HG02588 (cell line): ENCODE results near the gene PPM1A.

ENCODE experiments used
- ATAC-seq: cut with Tn5 transposase; IDR thresholded peaks from one replicate; pipeline ENCODE4 v1.9.1; 2021; ENCODE audit warnings: mild to moderate bottlenecking, moderate library complexity; ENCODE audit not compliant: unreplicated experiment

The PPM1A gene

DNA sequence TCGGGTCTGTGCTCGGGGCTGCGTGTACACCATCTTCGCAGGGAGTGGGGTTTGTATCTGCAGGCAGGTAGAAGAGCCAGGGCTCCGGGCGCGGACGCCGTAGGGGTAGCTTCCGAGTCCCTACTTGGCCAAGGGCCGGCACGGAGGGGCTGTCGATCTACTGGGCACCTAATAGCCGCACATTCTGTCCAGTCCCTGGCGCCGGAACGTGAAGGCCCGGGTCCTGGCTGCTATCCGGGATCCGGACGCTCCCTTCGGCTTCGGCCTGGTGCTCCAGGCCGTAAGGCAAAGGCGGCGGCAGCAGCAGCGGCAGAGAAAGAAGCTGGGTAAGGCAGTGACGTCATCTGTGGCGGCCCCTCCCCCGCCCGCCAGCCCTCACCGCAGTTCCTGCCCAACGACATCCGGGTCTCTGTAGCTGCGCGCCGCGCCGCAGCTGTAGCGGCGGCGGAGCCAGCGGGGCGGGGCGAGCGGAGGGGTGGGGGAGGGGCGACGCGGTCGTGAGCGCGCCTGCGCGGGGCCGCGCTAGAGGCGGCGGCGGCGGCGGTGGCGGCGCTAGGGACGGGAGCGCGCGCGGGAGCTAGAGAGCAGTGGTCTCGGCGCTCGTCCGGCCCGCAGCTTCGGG is at the start of gene PPM1A:
PPM1A (plus strand) TSS at position 525 of the 622 bp plus-strand sequence. CDS start 33,483 bp downstream, outside the sequence.
- peak; percentile 68 for ATAC-seq

- no peak for ATAC-seq
These were observed 49.7 kb upstream of the PPM1A start for GRCh38 chr14:60199321-60199720.

- peak; percentile 72 for ATAC-seq
These were observed 44.7 kb upstream of the PPM1A start for GRCh38 chr14:60204104-60204842.

- peak; percentile 55 for ATAC-seq
These were observed 43.9 kb upstream of the PPM1A start for GRCh38 chr14:60204843-60205774.

DNA sequence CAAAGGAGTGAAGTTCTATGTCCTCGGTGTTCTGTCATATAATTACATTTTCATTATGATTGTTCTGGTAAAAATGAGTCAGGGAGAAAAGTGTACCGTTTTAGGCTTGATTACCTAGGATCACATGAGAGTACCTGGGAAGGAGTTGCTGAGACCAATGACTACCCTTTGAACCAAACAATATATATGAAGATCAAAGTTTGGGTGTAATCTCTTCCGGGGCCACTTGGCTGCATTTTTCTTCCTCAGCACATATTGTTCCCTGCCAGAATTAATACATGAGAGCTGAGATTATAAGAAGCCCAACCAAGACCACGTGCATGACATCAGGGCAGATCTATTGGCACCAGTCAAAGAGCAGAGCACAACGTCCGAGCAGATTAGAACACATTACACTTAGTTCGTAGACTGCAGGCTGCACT is 42.8 kb upstream of the PPM1A start:
- no peak for ATAC-seq

DNA sequence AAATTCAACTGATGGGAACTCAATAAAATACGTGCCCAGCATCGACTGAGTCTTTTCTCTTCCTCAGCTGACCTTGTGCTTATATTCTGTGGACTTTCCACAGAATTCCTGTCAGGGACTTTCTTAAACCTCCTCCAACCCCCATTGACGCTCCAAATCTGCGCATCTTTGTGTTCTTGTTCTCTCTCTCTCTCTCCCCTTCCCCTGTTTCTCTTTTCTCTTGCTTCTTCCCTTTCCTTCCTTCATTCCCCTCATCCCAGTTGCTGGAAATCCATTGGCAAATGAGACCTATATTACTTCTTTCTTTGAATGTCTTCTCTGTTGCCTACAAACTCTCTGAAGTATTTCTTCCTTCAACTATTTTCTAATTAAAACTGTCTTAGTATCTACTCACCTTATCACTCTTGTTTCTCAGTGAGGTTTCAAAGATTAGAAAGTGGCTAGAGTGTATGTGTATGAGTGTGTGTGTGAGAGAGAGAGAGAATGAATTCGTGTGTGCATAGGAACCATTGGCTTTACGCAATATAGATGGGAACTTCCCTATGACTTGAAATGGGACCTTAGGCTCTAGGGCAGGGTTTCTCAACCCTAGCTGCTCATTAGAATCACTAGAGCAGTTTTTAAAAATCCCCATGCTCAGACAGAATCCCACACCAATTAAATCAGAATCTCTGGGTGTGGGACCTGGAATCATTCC is 42.0 kb upstream of the PPM1A start:
- peak; percentile 40 for ATAC-seq

DNA sequence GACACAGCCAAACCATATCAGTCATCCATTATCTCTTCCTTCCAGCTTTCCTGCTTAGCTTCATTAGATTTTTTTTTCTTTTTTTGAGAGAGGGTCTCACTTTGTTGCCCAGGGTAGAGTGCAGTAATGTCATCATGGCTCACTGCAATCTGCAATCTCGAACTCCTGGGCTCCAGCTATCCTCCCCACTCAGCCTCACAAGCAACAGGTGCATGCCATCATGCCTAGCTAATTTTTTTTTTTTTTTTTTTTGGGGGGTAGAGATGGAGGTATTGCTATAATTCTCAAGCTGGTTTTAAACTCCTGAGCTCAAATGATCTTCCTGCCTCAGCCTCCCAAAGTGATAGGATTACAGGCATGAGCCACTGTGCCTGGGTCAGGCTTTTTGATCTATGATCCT is 38.3 kb upstream of the PPM1A start:
- no peak for ATAC-seq

- ATAC-seq: no peak
These were observed 37.9 kb upstream of the PPM1A start for GRCh38 chr14:60211153-60211552.

GRCh38 chr14:60212503-60213371 is 36.3 kb upstream of the PPM1A start:
- peak; percentile 95 for ATAC-seq

DNA sequence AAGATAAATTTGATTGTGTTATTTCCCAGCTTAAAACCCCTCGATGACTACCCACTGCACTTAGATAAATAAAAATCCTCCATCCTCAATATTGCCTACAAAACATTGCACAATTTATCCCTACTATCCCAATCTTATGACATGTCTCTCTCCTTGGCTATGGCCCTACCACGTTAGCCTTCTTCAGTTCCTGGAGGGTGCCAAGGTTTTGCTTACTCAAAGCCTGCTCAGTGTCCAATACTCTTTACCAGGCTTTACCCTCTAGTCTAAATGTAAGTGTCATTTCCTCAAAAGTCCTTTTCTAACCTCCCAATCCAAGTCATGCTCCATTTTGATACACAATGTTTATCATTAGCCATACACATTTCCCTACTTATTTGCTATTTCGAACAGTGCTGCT is 35.0 kb upstream of the PPM1A start:
- ATAC-seq: no peak

- no peak for ATAC-seq
These were observed 34.5 kb upstream of the PPM1A start for GRCh38 chr14:60214415-60215126.

- ATAC-seq: no peak
These were observed 33.9 kb upstream of the PPM1A start for GRCh38 chr14:60215127-60215444.

DNA sequence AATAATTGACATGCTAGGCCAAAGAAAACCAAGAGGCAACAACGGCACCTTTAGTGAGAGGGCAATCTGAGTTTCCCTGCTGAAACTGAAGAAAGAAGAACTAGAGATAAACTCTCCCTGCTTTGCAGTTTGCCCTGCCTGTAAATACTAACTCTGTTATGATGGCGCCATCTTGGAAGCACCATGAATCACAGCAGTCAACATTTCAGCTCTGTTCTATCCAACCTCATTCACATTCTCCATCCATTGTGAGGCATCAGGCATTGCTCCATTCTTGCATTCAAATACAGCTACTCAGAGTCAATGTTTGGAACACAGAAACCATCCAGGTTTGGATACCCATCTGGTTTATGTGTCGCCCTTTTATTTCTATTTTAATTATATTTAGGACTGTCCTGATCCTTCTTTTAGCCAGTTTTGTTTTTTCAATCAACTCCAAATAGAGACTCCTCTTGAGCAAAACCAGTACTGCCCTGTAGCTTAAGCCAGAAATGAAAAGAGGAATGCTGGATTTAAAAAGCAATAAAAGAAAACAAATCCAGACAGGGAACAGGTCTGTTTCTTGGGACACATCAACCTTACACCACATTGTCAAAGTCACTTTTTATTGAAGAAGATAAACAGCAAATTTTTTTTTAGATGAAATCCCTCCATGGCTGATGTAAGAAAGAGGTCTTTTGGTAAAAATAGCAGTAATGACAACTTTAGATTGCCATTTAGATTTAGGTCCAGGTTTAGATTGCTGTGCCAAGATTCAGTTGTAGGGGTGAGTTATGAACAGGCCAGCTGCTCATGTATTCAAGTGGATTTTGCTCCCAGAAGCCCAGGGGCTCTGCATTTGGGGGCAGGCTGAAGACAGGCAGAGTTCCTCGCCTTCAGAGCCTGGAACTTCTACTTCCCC is 33.3 kb upstream of the PPM1A start:
- ATAC-seq: no peak

DNA sequence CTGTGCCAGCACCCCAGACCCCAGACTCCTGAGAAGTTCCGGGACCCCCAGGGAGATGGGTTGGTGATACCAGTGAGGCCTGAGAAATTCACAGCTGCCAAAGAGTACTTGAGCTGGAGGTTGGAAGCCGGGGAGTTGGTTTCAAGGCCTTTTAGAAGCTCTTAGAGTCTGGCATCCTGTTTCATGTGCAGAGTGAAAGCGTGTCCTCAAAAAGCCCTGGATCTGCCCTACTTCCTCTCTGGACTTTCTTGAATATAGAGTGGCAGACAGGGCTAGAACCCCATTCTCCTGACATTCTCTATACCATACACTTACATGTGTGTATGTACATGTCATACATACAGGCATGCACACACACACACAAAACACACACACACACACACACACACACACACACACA is 31.3 kb upstream of the PPM1A start:
- ATAC-seq: no peak

DNA sequence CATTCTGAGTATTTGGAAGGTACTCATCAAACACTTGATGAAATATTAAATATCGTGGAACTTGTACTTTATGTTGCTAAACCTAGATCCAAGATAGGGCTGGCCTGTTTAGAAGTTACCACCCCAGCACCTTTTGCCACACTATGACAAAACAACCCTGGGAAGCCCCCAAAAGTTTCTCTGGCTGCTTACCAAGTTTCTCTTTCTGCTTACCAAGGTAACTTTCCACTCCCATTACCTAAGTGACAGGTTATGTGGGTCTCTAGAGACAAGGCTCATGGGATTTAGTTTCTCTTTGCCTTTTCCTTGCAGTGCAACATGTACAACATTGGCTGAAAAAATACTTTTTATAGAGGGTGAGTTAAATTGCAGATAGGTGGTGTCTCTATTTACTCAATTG is 28.9 kb upstream of the PPM1A start:
- peak; percentile 73 for ATAC-seq

- no peak for ATAC-seq
These were observed 28.1 kb upstream of the PPM1A start for GRCh38 chr14:60220917-60221316.

- ATAC-seq: no peak
These were observed 27.6 kb upstream of the PPM1A start for GRCh38 chr14:60221457-60221856.

GRCh38 chr14:60222820-60223219 is 26.2 kb upstream of the PPM1A start:
- no peak for ATAC-seq
